NT2/D1 (cell line): ENCODE measurements around the gene NFATC3.

Experiments used
- SUZ12 ChIP-seq: IDR thresholded peaks from 2 replicates; pipeline ENCODE4 v1.6.1; 2011; ENCODE audit not compliant: insufficient read length, insufficient read depth; ENCODE audit errors: extremely low read depth
- YY1 ChIP-seq: IDR thresholded peaks from 2 replicates; pipeline ENCODE4 v1.6.1; 2011; ENCODE audit not compliant: insufficient read length, insufficient read depth
- ZNF274 ChIP-seq: IDR thresholded peaks from 2 replicates; pipeline ENCODE4 v1.6.1; 2011; ENCODE audit warnings: mild to moderate bottlenecking, low read depth, low read length

DNA sequence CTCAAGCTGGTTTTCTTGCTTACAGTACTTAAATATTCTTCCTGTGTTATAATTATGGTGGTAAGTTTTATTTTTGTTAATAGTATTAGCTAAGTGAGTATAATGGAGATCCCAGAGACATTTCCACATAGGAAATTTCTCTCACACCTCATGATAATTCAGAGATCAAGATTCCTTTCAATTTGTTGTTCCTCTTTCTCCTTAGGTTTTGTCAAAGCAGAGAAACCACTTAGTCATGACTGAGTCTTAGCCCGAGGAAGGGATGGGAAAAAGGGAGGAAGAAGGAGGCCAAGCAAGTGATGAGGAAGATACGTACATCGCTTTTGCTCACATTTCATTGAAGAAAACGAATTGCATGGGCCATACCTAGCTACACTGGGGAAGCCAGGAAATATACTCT, 132.3 kb downstream of the NFATC3 start:
- TF ChIP-seq ZNF274 (no peak), YY1 (no peak), SUZ12 (no peak)
